H1 (cell line): ENCODE measurements around the gene FGGY. TPM values are rescaled to one million over a fixed set of nuclear protein-coding genes. Genes with fewer than 3 reads are reported as not detected.

Experiments used
- CTCF ChIA-PET: fragments of 300-600 bp; sonication (Branson Sonifier 250); formaldehyde crosslinking; loops from one replicate; lab custom pipeline; 2021; ENCODE audit not compliant: partially characterized antibody; lab: Charles Lee
- POLR2A ChIA-PET: fragments of 300-600 bp; sonication (Branson Sonifier 250); formaldehyde crosslinking; loops from one replicate; lab custom pipeline; 2021; ENCODE audit warnings: inconsistent platforms; ENCODE audit not compliant: partially characterized antibody; lab: Charles Lee
- DNase-seq, 2 experiments: peaks; one replicate each; pipeline versions ENCODE4 v3.0.0 to v3.0.0-alpha.2; 2010 to 2022; ENCODE audit warnings: low spot score in 2 of 2, low read depth in 1 of 2, mixed read lengths in 1 of 2
- FAIRE-seq: peaks from 2 replicates; lab custom pipeline; 2011; peaks lifted over from hg19 to GRCh38; lab: Jason Lieb, UNC
- H2AFZ ChIP-seq: 2 replicates; pipeline ENCODE4 v1.8.1; 2012; ENCODE audit warnings: low read length, inconsistent platforms
- H2AK5ac ChIP-seq: 2 replicates; pipeline ENCODE4 v1.6.1; 2013; ENCODE audit warnings: low read depth, low read length
- H2BK120ac ChIP-seq: replicated peaks from 2 replicates; pipeline ENCODE3; 2013; ENCODE audit warnings: low read depth, low read length, inconsistent platforms
- H2BK12ac ChIP-seq: 2 replicates; pipeline ENCODE4 v1.6.1; 2013; ENCODE audit warnings: low read depth, low read length
- H2BK15ac ChIP-seq: 2 replicates; pipeline ENCODE4 v1.6.1; 2013; ENCODE audit warnings: low read length
- H2BK20ac ChIP-seq: 2 replicates; pipeline ENCODE4 v1.6.1; 2013; ENCODE audit warnings: low read length
- H2BK5ac ChIP-seq: 2 replicates; pipeline ENCODE4 v1.6.1; 2013; ENCODE audit warnings: low read depth, low read length
- H3K14ac ChIP-seq: 2 replicates; pipeline ENCODE4 v1.6.1; 2013; ENCODE audit warnings: inconsistent platforms; ENCODE audit not compliant: insufficient read length
- H3K18ac ChIP-seq: 2 replicates; pipeline ENCODE4 v1.6.1; 2013; ENCODE audit warnings: low read length; ENCODE audit errors: extremely low read depth
- H3K23ac ChIP-seq: 2 replicates; pipeline ENCODE4 v1.6.1; 2013; ENCODE audit warnings: inconsistent platforms; ENCODE audit not compliant: insufficient read length
- H3K23me2 ChIP-seq: 2 replicates; pipeline ENCODE4 v1.6.1; 2013; ENCODE audit warnings: low read depth, low read length
- H3K27ac ChIP-seq: 2 replicates; pipeline ENCODE4 v1.6.1; 2011; ENCODE audit warnings: low read depth, low read length, inconsistent platforms
- H3K27me3 ChIP-seq, 4 experiments: replicated peaks in 1 of 4; 1 replicate in 1 of 4; 2 replicates in 3 of 4; pipeline versions ENCODE4 v1.6.1 to v1.8.1; 2011 to 2013; ENCODE audit warnings: low read length in 3 of 4, mild to moderate bottlenecking in 3 of 4, inconsistent platforms in 2 of 4, mixed read lengths in 2 of 4, moderate library complexity in 1 of 4; ENCODE audit not compliant: control insufficient read depth in 3 of 4, insufficient read depth in 3 of 4; ENCODE audit errors: extremely low read depth in 1 of 4
- H3K36me3 ChIP-seq, 4 experiments: 2 replicates each; pipeline versions ENCODE4 v1.6.1 to v1.8.1; 2011 to 2013; ENCODE audit warnings: mild to moderate bottlenecking in 4 of 4, low read length in 3 of 4, moderate library complexity in 2 of 4, control low read depth in 1 of 4, inconsistent platforms in 1 of 4; ENCODE audit not compliant: insufficient read depth in 4 of 4, control insufficient read depth in 2 of 4
- H3K4ac ChIP-seq: replicated peaks from 2 replicates; pipeline ENCODE3; 2013; ENCODE audit warnings: low read length, low read depth, mixed read lengths, inconsistent platforms; ENCODE audit not compliant: insufficient read length
- H3K4me1 ChIP-seq, 4 experiments: replicated peaks in 1 of 4; 1 replicate in 1 of 4; 2 replicates in 3 of 4; pipeline versions ENCODE4 v1.6.1 to v1.8.1; 2011 to 2013; ENCODE audit warnings: low read length in 3 of 4, inconsistent platforms in 2 of 4, mixed read lengths in 1 of 4; ENCODE audit not compliant: insufficient read depth in 4 of 4, control insufficient read depth in 3 of 4
- H3K4me2 ChIP-seq, 2 experiments: 2 replicates each; pipeline versions ENCODE4 v1.6.1 to v1.8.1; 2011 to 2013; ENCODE audit warnings: low read depth in 2 of 2, low read length in 2 of 2, control low read depth in 1 of 2, inconsistent platforms in 1 of 2, mild to moderate bottlenecking in 1 of 2; ENCODE audit not compliant: insufficient read depth in 1 of 2
- H3K4me3 ChIP-seq, 4 experiments: fragments of 200-600, 300-600 bp in 1 of 4; sonication (generic), shearing (Covaris generic), sonication (Bioruptor Twin) in 1 of 4; 2 replicates each; pipeline versions ENCODE4 v1.5.1 to v1.8.1; 2011 to 2016; ENCODE audit warnings: low read length in 4 of 4, low read depth in 3 of 4, control low read depth in 2 of 4, inconsistent platforms in 2 of 4, mild to moderate bottlenecking in 2 of 4, mixed read lengths in 1 of 4, moderate library complexity in 1 of 4; ENCODE audit not compliant: insufficient read depth in 2 of 4; ENCODE audit errors: extremely low read depth in 1 of 4
- H3K56ac ChIP-seq: replicated peaks from 2 replicates; pipeline ENCODE3; 2013; ENCODE audit warnings: low read depth, mild to moderate bottlenecking, mixed read lengths, low read length, inconsistent platforms; ENCODE audit not compliant: insufficient read length
- H3K79me1 ChIP-seq: 2 replicates; pipeline ENCODE4 v1.6.1; 2013; ENCODE audit warnings: low read depth, low read length, control low read depth
- H3K79me2 ChIP-seq, 2 experiments: 2 replicates each; pipeline versions ENCODE4 v1.6.1 to v1.8.1; 2012 to 2013; ENCODE audit warnings: low read length in 2 of 2, mild to moderate bottlenecking in 2 of 2, inconsistent platforms in 1 of 2; ENCODE audit not compliant: insufficient read depth in 2 of 2, control insufficient read depth in 1 of 2
- H3K9ac ChIP-seq, 4 experiments: replicated peaks in 1 of 4; 1 replicate in 1 of 4; 2 replicates in 3 of 4; pipeline versions ENCODE4 v1.6.1 to v1.8.1; 2011 to 2013; ENCODE audit warnings: low read depth in 3 of 4, low read length in 3 of 4, control low read depth in 2 of 4, mild to moderate bottlenecking in 2 of 4, moderate library complexity in 2 of 4, inconsistent platforms in 1 of 4; ENCODE audit errors: extremely low read depth in 1 of 4
- H3K9me3 ChIP-seq, 2 experiments: 2 replicates each; pipeline versions ENCODE4 v1.6.1 to v1.8.1; 2012 to 2013; ENCODE audit warnings: mild to moderate bottlenecking in 2 of 2, moderate library complexity in 2 of 2, control low read depth in 1 of 2, inconsistent platforms in 1 of 2, low read depth in 1 of 2, low read length in 1 of 2, mixed read lengths in 1 of 2; ENCODE audit not compliant: insufficient read depth in 2 of 2
- H4K20me1 ChIP-seq, 2 experiments: replicated peaks in 1 of 2; 2 replicates each; pipeline versions ENCODE3 to v1.8.1; 2011 to 2013; ENCODE audit warnings: inconsistent platforms in 2 of 2, low read length in 2 of 2, mild to moderate bottlenecking in 1 of 2; ENCODE audit not compliant: insufficient read depth in 2 of 2, control insufficient read depth in 1 of 2
- H4K5ac ChIP-seq: 2 replicates; pipeline ENCODE4 v1.6.1; 2013; ENCODE audit warnings: low read length, low read depth, mixed read lengths, inconsistent platforms; ENCODE audit not compliant: insufficient read length
- H4K8ac ChIP-seq: 2 replicates; pipeline ENCODE4 v1.8.0; 2013; ENCODE audit warnings: mild to moderate bottlenecking, moderate library complexity, low read length, inconsistent platforms; ENCODE audit not compliant: insufficient read depth; ENCODE audit errors: extremely low read depth
- H4K91ac ChIP-seq: replicated peaks from 2 replicates; pipeline ENCODE3; 2013; ENCODE audit warnings: low read length, mixed read lengths, inconsistent platforms; ENCODE audit not compliant: insufficient read length
- CBX5 ChIP-seq: fragments of 300-800, 300-1000 bp; sonication (generic); IDR thresholded peaks from 2 replicates; pipeline ENCODE4 v1.7.1; 2016; ENCODE audit warnings: antibody characterized with exemption, low read length, low read depth
- GABPA ChIP-seq: IDR thresholded peaks from 2 replicates; pipeline ENCODE4 v1.6.1; 2011; ENCODE audit warnings: mild to moderate bottlenecking, low read length, moderate library complexity, borderline replicate concordance; ENCODE audit not compliant: insufficient read depth
- RAD21 ChIP-seq, 2 experiments: IDR thresholded peaks in 1 of 2; conservative IDR thresholded peaks in 1 of 2; 2 replicates each; pipeline ENCODE4 v1.6.1; 2011; ENCODE audit warnings: low read depth in 2 of 2, low read length in 2 of 2, improper control_type of control experiment in 1 of 2, inconsistent platforms in 1 of 2, mild to moderate bottlenecking in 1 of 2, moderate library complexity in 1 of 2
- RFX5 ChIP-seq: IDR thresholded peaks from 2 replicates; pipeline ENCODE4 v1.6.1; 2011; ENCODE audit warnings: low read depth, low read length, improper control_type of control experiment, borderline replicate concordance
- RXRA ChIP-seq: IDR thresholded peaks from 2 replicates; pipeline ENCODE4 v1.6.1; 2011; ENCODE audit warnings: low read depth, mild to moderate bottlenecking, low read length, moderate library complexity; ENCODE audit not compliant: insufficient read depth
- SIN3A ChIP-seq, 2 experiments: IDR thresholded peaks in 1 of 2; conservative IDR thresholded peaks in 1 of 2; 2 replicates each; pipeline ENCODE4 v1.6.1; 2011 to 2012; ENCODE audit warnings: low read length in 2 of 2, improper control_type of control experiment in 1 of 2, low read depth in 1 of 2, mild to moderate bottlenecking in 1 of 2
- WGBS, 2 experiments: shearing (Covaris generic) in 1 of 2; methylation state at CpG; one replicate each; pipeline versions ENCODE4 v1.1.6 to v1.1.7; 2013 to 2015; ENCODE audit warnings: low lambda C conversion rate in 2 of 2, mixed read lengths in 2 of 2, inconsistent platforms in 1 of 2, low coverage in 1 of 2, missing lambda C conversion rate in 1 of 2; ENCODE audit not compliant: insufficient replicate concordance in 2 of 2, insufficient coverage in 1 of 2, insufficient read length in 1 of 2; ENCODE audit errors: extremely low coverage in 1 of 2, missing lambda C conversion rate in 1 of 2; 5-methylcytosine and 5-hydroxymethylcytosine counted together
- polyA plus RNA-seq, 7 experiments: library from polyadenylated mRNA; depleted of rRNA in 3 of 7; stranded (reverse) in 5 of 7; unstranded in 2 of 7; fragments of >200 nt in 5 of 7; fragments of 200-250 nt in 2 of 7; gene quantifications; 1 replicate in 5 of 7; 2 replicates in 1 of 7; 4 replicates in 1 of 7; pipeline versions ENCODE4 v1.2.1 to v1.2.3, GENCODE V29; 2011 to 2013; ENCODE audit warnings: missing spikeins in 2 of 7, mixed read lengths in 2 of 7
- total RNA-seq: library from RNA; stranded (reverse); fragmentation: NEBNext Ultra II Directional; extraction: Animal tissue kit (Norgen Biotek cat#: 25700); gene quantifications from 2 replicates; pipeline ENCODE4 v1.2.1, GENCODE V29; 2021
- TF ChIP-seq, protein P1 (sequence below): IDR thresholded peaks from 2 replicates; pipeline ENCODE4 v1.6.1; 2012; ENCODE audit warnings: low read length, inconsistent platforms

FGGY gene
- total and polyA plus RNA-seq, 2 of the 8 experiments (the other 6 are each of a cell fraction or from before 2014, with no cell fraction given), result 10.3 to 12.5 TPM

- no peak overlapping the region; the same call in 1 of the 2 replicates for H2BK12ac ChIP-seq
- H2AFZ ChIP-seq, result no peak overlapping the region
- H3K79me1 ChIP-seq, result no peaks in the 10 kb centered on the region
- no peaks in the 10 kb centered on the region for H3K23me2 ChIP-seq
- H3K4ac ChIP-seq, result no peak overlapping the region
- H3K4me3 ChIP-seq, result no peak overlapping the region
- POLR2A ChIA-PET, result interaction anchor here (0.6 kb wide), 1 partner anchor 694 kb away, joined by 3 read pairs; the partner anchor contains the start of gene JUN
- H3K9ac ChIP-seq, result no peak overlapping the region
- no peak overlapping the region for H4K5ac ChIP-seq
- TF ChIP-seq RFX5 (no peak), GABPA (no peak), RAD21 (IDR thresholded peaks at IDR 0.05 in 1 of 2, conservative IDR thresholded peaks at IDR 0.05 in 1 of 2; ENCODE audit: low read depth in 2 of 2, low read length in 2 of 2) (no peak), CBX5 (no peak), RXRA (no peak), SIN3A (conservative IDR thresholded peaks at IDR 0.05 in 1 of 2, IDR thresholded peaks at IDR 0.05 in 1 of 2; ENCODE audit: low read depth in 1 of 2, low read length in 2 of 2) (no peak)
- TF ChIP-seq, protein P1, sequence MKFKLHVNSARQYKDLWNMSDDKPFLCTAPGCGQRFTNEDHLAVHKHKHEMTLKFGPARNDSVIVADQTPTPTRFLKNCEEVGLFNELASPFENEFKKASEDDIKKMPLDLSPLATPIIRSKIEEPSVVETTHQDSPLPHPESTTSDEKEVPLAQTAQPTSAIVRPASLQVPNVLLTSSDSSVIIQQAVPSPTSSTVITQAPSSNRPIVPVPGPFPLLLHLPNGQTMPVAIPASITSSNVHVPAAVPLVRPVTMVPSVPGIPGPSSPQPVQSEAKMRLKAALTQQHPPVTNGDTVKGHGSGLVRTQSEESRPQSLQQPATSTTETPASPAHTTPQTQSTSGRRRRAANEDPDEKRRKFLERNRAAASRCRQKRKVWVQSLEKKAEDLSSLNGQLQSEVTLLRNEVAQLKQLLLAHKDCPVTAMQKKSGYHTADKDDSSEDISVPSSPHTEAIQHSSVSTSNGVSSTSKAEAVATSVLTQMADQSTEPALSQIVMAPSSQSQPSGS, result no peak
- TF ChIP-seq, all 59 proteins: peak for 0
- WGBS, 2 experiments, result 86% methylated on average over 6 of the region's 6 CpGs; no CpG with 5 or more reads in 1 of the 2 experiments
- no peak for DNase-seq
- Histone ChIP-seq H3K23ac (no peak overlapping the region), H2AK5ac (no peak overlapping the region), H3K36me3 (no peaks in the 10 kb centered on the region), H3K14ac (no peak overlapping the region), H3K27me3 (peaks cover 0 to 1% (median 0%) of the 10 kb centered on the region in 4 experiments; a peak in 1 of 7 replicates), H2BK5ac (no peak overlapping the region), H3K27ac (no peak overlapping the region), H3K4me1 (peaks cover 0 to 3% (median 0%) of the 10 kb centered on the region in 4 experiments; a peak in 1 of 7 replicates), H3K56ac (no peak overlapping the region), H4K20me1 (no peaks in the 10 kb centered on the region), H4K91ac (no peak overlapping the region), H2BK15ac (no peak overlapping the region), H4K8ac (no peak overlapping the region), H3K9me3 (peaks cover 0 to under 1% of the 10 kb centered on the region in 2 experiments; a peak in 1 of 4 replicates), H2BK120ac (no peak overlapping the region), H2BK20ac (no peak overlapping the region), H3K79me2 (no peaks in the 10 kb centered on the region), H3K18ac (no peak overlapping the region), H3K4me2 (no peak overlapping the region)
- CTCF ChIA-PET, result interaction anchor here (1.1 kb wide), 1 partner anchor 10 kb away, joined by 5 read pairs; no protein-coding TSS in a partner anchor
- FAIRE-seq, result no peak
Measured at GRCh38 chr1:59477286-59477685, 180.4 kb downstream of the FGGY start.
